Spleen (tissue), 7 donors: Measurements from ENCODE around the gene SAT2.
A peak's percentile ranks its signal among the peaks of the same experiment; 100 is the strongest.

ENCODE experiments used
- CTCF ChIP-seq, 11 experiments: fragments of 200-600 bp in 7 of 11; fragments of 450-650 bp in 4 of 11; sonication (generic) in 4 of 11; IDR thresholded peaks in 8 of 11; conservative IDR thresholded peaks in 3 of 11; 1 replicate in 7 of 11; 2 replicates in 4 of 11; pipeline versions ENCODE4 v1.4.0 to v1.8.0; 2016 to 2021; ENCODE audit warnings: antibody characterized with exemption in 11 of 11, inconsistent platforms in 4 of 11, mild to moderate bottlenecking in 1 of 11
- POLR2AphosphoS5 ChIP-seq, 3 donors: sonication (generic); formaldehyde crosslinking; IDR thresholded peaks; one replicate each; pipeline ENCODE4 v1.5.1; 2017; ENCODE audit warnings: antibody characterized with exemption in 3 of 3
- donor health status: DM: no; HTN: no; CAD: no; lungs with moderate emphysema.
- donor health status: DM: no; HTN: no; CAD: no.
- donor health status: DM: no; HTN: no; CAD: no.

GRCh38 chr17:7650509-7651096 lies 23.0 kb upstream of the SAT2 start, which contains the start of gene ATP1B2:
- TF ChIP-seq CTCF (IDR thresholded peaks at IDR 0.05 in 8 of 11, conservative IDR thresholded peaks at IDR 0.05 in 3 of 11) (no peak), POLR2AphosphoS5 (IDR thresholded peaks at IDR 0.05) (peak in 2 of 3 donors; percentile 35 to 63)
